WERI-Rb-1 (cell line): ENCODE data around the gene SLIT3.

ENCODE experiments used
- DNase-seq: peaks from one replicate; pipeline ENCODE4 v3.0.0-alpha.2; 2020
- H3K27ac ChIP-seq: fragments of 250-450 bp; sonication (Bioruptor Pico); 2 replicates; pipeline ENCODE4 v1.5.1; 2020; ENCODE audit warnings: mild to moderate bottlenecking, moderate library complexity
- H3K27me3 ChIP-seq: fragments of 250-450 bp; sonication (Bioruptor Pico); 2 replicates; pipeline ENCODE4 v1.5.1; 2021; ENCODE audit warnings: mild to moderate bottlenecking, low read depth, moderate library complexity; ENCODE audit not compliant: insufficient read depth, severe bottlenecking
- H3K36me3 ChIP-seq: fragments of 250-450 bp; sonication (Bioruptor Pico); 2 replicates; pipeline ENCODE4 v1.5.1; 2020; ENCODE audit warnings: mild to moderate bottlenecking, moderate library complexity
- H3K4me3 ChIP-seq: 2 replicates; pipeline ENCODE4 v1.5.1; 2011; ENCODE audit warnings: low read depth, mild to moderate bottlenecking, control low read depth, low read length
- H3K9me3 ChIP-seq: fragments of 250-450 bp; sonication (Bioruptor Pico); 2 replicates; pipeline ENCODE4 v1.5.1; 2021; ENCODE audit warnings: mild to moderate bottlenecking, moderate library complexity; ENCODE audit not compliant: severe bottlenecking
- CTCF ChIP-seq: IDR thresholded peaks from 2 replicates; pipeline ENCODE4 v1.5.1; 2011; ENCODE audit warnings: low read depth, mild to moderate bottlenecking, control low read depth, inconsistent platforms, low read length

The SLIT3 gene

GRCh38 chr5:169173372-169173771 is 127.6 kb downstream of the SLIT3 start:
- H3K27ac ChIP-seq, result no peak overlapping the region
- no peaks in the 10 kb centered on the region for H3K36me3 ChIP-seq
- peaks cover 84% of the 10 kb centered on the region for H3K27me3 ChIP-seq
- no peaks in the 10 kb centered on the region for H3K9me3 ChIP-seq
- no peak for DNase-seq
- no peak overlapping the region for H3K4me3 ChIP-seq
- no peak for TF ChIP-seq CTCF

DNA sequence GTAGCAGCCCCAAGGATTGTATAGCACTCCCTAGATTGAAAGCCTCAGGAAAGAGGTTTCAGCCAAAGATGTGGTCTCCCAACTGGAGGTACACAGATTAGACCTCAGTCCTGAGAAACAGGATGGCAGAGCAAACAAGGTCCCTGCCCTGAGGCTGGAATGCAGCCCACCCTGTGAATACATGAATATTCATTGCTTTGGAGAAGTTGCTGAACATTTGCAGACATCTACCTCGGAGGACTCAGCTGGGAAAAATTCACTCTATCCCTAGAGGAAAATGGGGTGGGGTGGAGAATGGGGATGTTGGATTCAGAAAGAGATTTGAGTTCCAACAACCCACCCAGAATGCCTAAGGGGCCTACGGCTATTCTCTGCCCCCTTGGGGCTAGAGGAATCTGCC is 129.4 kb downstream of the SLIT3 start:
- no peak for TF ChIP-seq CTCF
- no peak overlapping the region for H3K4me3 ChIP-seq
- H3K9me3 ChIP-seq, result no peaks in the 10 kb centered on the region
- peaks cover 83% of the 10 kb centered on the region for H3K27me3 ChIP-seq
- H3K27ac ChIP-seq, result no peak overlapping the region
- H3K36me3 ChIP-seq, result no peaks in the 10 kb centered on the region
- no peak for DNase-seq

- H3K27ac ChIP-seq, result no peak overlapping the region
- no peak for TF ChIP-seq CTCF
- no peak overlapping the region for H3K4me3 ChIP-seq
- H3K27me3 ChIP-seq, result peaks cover 81% of the 10 kb centered on the region
- H3K9me3 ChIP-seq, result no peaks in the 10 kb centered on the region
- no peak for DNase-seq
- no peaks in the 10 kb centered on the region for H3K36me3 ChIP-seq
These were observed 131.2 kb downstream of the SLIT3 start for GRCh38 chr5:169169783-169170182.

DNA sequence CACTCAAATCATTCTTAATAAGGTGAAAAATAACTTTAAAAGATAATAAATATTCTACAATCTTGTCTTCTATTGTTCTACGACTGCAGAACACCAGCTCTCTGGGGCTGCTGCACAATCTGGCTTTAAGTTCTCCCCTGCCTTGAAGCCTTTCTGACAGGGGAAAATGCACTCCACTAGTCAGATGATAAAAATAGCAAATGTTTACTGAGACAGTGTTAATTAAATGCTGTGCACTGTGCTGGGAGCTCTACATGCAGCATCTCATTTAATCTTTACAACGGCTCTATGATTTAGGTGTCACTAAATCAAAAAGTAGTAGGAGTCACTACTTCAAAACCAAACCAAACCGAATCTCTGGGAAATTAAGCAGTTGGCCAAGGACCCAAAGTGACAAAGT is 132.7 kb downstream of the SLIT3 start:
- no peaks in the 10 kb centered on the region for H3K36me3 ChIP-seq
- H3K4me3 ChIP-seq, result no peak overlapping the region
- no peak for DNase-seq
- peaks cover 82% of the 10 kb centered on the region for H3K27me3 ChIP-seq
- TF ChIP-seq CTCF, result no peak
- H3K27ac ChIP-seq, result no peak overlapping the region
- H3K9me3 ChIP-seq, result no peaks in the 10 kb centered on the region

DNA sequence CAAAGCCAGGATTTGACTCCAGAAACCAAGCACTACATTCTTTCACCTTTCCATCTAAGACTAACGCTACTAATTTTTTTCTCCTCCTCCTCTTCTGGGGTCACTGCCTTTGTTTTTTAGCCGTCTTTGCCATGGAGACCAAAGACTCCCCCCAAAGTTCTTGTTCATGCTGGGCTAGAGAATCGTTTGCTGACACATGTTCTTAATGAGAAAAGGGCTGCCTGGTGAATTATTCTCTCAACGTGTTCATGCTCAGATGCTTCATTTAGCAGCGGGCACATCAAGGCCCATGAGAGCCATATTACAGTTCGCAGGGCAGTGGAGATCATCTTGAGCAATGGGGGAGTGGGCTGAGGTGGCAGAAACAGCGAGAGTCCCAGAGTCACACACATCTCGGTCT is 134.9 kb downstream of the SLIT3 start:
- Histone ChIP-seq H3K27ac (no peak overlapping the region), H3K4me3 (no peak overlapping the region), H3K9me3 (no peaks in the 10 kb centered on the region), H3K27me3 (peaks cover 84% of the 10 kb centered on the region), H3K36me3 (no peaks in the 10 kb centered on the region)
- no peak for TF ChIP-seq CTCF
- no peak for DNase-seq

GRCh38 chr5:169165052-169165451 is 135.9 kb downstream of the SLIT3 start:
- TF ChIP-seq CTCF, result no peak
- Histone ChIP-seq H3K27me3 (peaks cover 87% of the 10 kb centered on the region), H3K27ac (no peak overlapping the region), H3K9me3 (no peaks in the 10 kb centered on the region), H3K4me3 (no peak overlapping the region), H3K36me3 (no peaks in the 10 kb centered on the region)
- DNase-seq, result no peak
